AG20443 (cell line): ENCODE measurements around the gene APOBR.
"Not testable (repeated sequence)": the region's sequence is repeated elsewhere in the genome, so short reads cannot be mapped to it uniquely, and the experiment has no call there.

Experiments
- DNase-seq: peaks from one replicate; pipeline ENCODE4 v3.0.0; 2012; ENCODE audit warnings: low spot score, mixed read lengths

The APOBR gene

DNA sequence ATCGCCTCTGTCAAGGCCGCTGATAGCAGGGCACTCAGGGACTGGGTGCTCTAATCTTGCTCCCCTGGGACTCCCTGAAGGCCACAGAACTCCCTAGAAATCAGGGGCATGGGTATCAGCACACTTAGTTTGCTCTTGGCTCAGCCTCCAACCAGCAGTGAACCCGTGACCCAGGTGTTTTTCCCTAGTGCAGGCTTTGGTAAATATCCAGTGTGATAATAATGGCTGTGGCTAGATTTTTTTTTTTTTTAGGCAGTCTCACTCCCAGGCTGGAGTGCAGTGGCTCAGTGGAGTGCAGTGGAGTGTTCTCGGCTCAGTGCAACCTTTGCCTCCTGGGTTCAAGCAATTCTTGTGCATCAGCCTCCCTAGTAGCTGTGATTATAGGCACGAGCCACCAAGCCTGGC is 34.0 kb downstream of the APOBR start:
- no peak for DNase-seq

DNA sequence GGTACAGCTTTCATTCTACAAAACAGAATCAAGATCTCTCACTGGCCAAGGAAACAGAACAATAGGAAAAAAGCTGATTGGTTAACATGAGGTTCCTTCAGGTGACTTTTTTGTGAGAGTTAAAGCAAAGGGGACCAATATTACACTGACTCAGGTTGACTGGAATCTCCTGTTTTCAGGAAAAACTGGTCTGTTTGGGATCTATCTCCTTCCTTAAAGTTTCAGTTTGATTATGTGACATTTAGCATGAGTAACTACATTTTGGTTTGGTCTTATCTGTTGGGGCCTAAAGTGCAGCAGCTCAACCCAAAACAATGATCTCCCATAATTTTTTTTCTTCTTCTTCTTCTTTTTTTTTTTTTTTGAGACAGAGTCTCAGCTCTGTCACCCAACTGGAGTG is 34.7 kb downstream of the APOBR start:
- no peak for DNase-seq

DNA sequence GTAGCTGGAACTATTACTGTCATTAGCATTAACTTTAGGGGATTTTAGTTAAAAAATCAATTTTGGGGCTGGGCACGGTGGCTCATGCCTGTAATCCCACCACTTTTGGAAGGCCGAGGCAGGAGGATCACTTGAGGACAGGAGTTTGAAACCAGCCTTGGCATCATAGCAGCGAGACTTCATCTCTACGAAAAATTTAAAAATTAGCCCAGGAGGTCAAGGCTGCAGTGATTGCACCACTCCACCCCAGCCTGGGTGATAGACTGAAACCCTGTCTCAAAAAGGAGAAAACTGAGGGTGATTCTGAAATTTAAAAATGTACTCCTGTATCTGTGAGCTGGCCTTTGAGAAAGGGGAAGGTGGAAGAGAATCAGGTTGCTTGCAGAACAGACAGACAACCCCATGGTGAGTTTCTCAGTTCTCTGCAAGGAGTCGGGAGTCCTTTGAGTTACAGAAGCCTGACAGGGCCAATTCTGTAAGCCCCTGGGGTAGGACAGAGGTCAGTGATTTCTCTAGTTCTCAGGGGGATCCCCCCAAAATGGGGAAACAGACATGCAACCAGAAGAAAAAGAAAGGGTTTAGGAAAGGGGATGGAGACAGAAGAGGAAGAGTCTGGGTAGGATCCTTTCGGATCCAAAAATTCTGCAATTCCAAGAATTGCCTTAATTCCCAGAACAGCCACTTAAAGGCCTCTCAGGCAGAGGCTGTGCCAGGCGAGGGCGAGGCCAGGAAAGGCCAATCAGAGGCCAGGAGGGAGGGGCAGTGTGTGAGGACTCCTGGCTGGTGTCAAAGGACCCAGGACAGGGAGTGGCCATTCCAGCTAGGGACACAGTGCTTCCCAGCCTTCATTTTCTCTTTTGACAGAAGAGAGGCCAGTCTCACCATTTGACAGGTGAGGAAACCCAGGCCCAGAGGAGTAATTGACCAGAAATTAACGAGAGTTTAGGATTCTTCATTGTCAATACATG is 37.6 kb downstream of the APOBR start:
- peak; percentile 66 for DNase-seq

DNA sequence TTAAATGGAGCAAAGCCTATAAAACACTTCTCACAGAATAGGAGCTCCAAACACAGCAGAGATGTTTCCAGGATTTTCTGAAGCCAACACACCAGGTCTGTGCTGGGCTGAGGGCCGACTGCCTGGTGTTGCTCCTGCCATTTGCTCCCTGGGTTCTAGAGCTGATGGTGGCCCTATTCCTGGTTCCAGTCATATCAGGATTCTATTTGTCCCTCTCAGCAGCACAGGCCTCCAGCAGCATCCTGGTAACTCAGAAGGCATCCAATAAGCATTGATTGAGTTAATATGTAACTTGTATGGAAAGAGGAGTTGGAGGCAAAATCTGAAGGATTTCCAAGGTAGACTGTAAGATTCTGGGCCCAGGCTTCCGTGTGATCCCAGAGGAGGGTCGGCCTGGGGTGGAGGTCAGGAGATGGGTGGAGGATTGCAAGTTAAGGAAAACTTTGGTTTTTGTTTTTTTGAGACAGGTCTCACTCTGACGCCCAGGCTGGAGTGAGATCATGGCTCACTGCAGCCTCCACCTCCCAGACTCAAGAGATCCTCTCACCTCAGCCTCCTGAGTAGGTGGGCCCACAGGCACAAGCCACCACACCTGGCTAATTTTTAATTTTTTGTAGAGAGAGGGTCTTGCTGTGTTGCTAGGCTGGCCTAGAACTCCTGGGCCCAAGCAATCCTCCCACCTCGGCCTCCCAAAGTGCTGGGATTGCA is 38.7 kb downstream of the APOBR start:
- no peak for DNase-seq

DNA sequence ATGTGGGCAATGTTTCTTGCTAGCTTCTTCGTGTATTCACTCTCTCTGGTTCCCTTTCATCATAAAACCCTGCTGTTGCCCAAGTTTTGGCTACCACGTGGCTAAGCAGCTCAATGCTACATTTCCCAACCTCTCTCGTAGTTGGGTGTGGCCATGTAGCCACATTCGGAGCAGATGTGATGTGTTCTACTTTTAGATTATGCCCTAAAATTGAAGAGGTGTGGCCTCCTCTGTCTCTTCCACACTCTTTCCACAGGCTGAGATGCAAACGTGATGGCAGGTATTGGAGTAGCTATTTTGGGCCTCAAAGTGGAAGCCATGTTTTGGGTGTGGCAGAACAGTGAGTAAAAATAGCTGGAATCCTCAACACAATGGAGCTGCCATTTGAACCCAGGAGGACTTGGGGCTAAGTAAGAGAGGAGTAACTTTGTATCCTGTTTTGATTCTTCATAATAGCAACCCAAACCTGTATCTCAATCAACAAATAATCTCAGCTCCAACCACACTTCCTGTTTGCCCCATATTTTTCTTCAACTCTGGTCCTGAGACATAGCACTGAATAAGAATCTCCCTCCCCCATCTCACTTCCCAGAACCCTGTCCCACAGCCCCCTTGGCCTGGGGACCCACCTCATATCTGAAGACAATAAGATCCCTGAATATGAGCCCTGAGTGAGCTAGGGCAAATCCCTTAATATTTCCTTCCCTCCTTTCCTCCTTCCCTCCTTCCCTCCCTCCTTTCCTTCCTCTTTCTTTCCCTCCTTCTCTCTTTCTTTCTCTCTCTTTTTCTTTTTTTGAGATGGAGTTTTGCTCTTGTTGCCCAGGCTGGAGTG is 40.3 kb downstream of the APOBR start:
- peak; percentile 82 for DNase-seq

DNA sequence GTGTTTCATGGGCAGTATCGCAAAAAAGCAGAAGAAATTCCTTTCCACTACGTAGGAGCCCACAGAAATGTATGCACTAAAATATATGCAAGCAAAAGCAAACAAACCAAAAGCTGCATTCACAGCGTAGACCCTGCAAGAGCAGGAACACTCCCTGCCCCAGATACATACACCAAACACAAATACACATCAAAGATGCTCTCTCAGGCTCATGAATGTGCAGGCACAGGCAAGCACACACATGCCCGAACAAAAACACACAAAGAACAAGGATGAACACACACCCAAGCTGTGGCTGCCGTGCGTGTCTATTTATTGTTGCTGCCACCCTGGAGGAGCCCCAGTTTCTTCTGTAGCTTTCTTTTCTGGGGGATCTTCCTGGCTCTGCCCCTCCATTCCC is 42.6 kb downstream of the APOBR start:
- no peak for DNase-seq

DNA sequence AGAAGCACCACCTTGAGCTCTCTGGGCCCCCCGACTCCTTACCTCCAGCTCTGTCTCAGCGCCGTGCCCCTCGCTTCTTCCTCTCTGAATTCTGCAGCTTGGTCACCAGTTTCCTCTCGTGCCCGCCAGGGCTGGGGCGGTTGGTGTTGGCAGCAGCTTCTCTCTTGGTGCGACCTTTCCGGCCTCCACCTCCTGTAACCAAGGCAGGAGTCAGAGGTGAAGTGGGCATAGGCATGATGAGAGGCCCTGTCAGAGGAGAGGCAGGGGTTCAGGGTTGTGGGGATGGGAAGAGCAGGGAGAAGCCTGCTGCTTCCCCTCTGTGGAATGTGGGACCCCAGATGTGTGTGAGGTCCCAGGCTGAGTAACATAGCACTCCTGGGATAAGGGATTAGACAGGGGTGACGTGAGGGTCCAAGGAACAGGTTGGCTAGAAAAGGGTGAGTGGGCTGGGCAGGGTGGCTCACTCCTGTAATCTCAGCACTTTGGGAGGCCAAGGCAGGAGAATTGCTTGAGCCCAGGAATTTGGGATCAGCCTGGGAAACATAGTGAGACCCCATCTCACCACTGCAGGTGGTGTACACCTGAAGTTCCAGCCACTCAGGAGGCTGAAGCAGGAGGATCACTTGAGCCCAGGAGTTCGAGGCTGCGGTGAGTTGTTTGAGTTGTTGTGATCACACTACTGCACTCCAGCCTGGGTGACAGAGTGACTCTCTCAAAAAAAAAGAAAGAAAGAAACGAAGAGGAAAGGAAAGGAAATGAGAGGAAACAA is 43.7 kb downstream of the APOBR start:
- no peak for DNase-seq

DNA sequence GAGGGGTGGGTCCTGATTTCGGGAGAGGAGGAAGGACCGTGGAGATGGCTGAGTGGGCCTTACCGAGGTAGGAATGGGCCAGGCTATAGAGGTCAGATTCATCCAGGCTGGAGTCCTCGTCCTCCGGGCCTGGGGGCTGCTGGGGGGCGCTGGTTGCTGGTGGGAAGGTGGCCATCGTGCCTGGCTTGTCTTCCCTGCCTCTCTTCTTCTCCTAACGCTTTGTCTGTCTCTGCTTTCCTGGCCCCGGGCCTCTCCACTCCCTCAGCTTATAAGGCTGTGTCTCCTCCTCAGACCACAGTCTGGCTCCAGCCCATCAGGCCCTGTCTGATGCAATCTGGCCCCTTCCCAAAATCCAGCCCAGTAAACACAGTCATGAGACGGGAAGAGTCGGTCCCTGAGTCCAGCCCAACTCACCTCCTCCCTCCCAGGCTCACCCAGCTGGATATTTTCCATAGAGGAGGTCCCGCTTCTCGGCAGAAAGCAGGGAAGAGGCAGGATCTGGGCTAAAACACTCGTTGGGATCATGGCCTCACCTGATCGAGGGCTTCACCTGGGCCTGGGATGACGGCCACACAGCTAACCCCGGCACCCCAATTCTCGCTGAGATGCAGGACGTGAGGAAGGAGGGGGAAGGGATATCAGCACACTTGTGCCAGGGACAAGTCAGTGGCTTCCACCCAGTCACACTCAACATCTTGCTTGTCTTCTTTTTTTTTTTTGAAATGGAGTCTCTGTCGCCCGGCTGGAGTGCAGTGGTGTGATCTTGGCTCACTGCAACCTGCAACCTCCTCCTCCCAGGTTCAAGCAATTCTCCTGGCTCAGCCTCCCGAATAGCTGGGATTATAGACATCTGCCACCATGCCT is 44.5 kb downstream of the APOBR start, which contains the start of gene NUPR1:
Gene NUPR1, minus strand, starts transcription at position 242 of the 864 bp plus-strand sequence. Its CDS starts 67 bp downstream, at position 175.
- peak; percentile 99 for DNase-seq

DNA sequence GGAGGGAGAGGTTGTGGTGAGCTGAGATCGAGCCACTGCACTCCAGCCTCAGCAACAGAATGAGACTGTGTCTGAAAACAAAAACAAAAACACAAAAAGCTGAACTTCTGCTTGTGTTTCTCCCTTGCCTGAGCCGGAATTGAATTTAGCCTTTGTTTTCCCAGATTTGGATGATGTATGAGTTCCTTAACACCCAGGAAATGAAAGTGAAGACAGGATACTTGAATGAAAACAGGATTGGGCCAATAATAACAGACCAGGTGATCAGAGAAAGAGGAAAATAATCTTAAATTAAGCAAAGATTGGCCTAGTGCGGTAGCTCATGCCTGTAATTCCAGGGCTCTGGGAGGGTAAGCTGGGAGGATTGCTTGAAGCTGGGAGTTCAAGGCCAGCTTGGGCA is 45.9 kb downstream of the APOBR start:
- no peak for DNase-seq

DNA sequence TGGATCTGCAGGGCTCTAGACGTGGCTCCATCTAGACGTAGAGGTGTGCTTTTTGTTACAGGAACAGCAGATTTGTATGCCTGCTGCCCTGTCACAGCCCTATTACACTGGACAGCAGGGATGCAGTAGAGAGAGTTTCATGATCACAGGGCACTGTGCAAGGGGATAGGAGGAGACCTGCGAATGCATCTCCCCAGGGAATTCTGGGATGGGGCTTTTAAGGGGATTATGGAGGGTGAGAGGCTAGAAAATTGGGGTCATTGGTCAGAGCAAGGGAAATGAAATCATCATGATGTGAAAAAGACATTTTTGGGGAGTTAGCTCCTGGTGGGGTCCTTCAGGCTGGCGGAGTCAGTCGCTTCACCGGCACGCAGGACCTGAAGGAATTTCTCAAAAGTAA is 48.2 kb downstream of the APOBR start:
- DNase-seq = no peak

DNA sequence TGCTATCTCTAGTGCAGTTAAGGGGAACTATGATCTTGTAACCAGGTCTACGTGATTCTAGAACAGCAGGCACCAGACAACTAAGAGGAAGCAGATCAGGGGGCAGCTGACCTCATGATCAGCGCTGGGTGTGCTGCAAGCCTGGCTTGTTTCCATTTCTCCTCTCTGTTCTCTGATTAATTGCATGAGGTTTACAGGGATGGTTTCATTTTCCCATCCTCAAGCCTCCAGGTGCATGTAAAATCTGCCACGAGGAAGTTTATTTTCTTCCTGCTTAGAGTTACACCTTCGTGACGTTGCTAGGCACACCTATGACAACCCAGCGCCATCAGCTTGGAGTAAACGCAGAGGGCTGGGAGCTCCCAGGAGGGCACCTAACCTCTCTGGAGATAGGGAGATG is 48.6 kb downstream of the APOBR start:
- DNase-seq = no peak

DNA sequence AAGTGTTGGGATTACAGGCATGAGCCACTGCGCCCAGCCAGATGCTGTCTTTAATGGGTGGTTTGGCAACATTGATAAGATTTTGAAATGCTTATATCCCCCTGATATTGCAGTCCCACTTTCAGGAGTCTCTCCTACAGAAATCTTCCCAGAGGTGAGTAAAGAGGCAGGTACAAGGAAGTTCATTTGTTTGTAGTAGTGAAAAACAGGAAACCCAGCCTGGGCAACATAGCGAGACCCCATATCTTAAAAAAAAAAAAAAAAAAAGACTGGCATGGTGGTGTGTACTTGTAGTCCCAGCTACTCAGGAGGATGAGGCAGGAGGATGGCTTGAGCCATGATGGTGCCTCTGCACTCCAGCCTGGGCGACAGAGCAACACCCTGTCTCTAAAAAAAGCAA is 50.6 kb downstream of the APOBR start:
- DNase-seq = no peak

DNA sequence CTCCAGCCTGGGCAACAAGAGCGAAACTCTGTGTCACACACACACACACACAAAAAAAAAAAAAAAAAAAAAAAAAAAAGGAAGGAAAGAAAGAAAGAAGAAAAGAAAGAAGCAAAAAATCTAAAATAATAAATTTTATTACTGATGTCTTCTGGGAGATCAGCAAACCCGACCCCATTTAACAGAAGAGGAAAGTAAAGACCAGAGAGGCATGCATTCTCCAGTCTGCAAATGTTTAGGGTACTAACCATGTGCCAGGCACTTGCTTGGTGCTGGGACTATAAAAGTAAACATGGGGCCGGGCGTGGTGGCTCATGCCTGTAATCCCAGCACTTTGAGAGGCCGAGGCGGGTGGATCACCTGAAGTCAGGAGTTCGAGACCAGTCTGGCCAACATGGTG is 51.5 kb downstream of the APOBR start:
- DNase-seq = not testable (repeated sequence)

DNA sequence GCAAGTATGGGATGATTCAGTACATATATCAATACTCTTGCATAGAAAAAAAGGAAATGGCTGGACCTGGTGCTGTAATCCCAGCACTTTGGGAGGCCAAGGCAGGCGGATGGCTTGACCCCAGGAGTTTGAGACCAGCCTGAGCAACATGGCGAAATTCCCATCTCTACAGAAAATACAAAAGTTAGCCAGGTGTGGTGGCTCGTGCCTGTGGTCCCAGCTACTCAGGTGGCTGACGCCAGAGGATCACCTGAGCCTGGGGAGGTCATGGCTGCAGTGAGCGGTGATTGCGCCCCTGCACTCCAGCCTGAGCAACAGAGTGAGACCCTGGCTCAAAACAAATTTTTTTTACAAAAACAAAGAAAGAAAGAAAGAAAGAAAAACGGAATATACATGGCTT is 52.2 kb downstream of the APOBR start:
- DNase-seq = no peak

DNA sequence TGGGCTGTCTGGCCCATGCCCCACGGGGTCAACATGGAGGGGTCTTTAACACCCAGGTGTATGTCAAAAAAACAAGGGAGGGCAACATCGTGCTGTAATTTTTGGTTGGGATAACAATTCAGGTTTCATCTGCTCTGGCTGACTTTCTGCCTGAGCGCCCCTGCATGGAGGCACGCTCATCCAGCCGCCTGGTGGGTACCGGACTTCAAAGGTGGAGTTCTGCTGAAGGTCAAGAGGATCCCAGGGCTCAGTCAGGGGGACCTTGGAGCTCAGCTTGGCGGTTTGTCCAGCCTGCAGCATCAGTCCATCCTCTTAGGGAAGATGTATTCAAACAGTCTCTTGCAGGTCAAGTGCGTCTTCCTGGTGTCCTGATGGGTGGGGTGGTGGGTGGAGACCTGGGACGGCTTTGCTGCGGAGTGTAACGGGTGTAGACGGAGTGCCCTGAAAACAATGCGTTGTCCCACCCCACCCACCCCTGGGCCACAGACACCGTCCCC is 53.9 kb downstream of the APOBR start:
- DNase-seq = no peak
